Muscle layer of duodenum (tissue), 2 donors: Measurements from ENCODE around the gene MTHFD2.

Experiments used
- H3K27ac ChIP-seq: one replicate; pipeline ENCODE4 v1.7.0; 2013; ENCODE audit warnings: mild to moderate bottlenecking, low read length
- H3K27me3 ChIP-seq: one replicate; pipeline ENCODE4 v1.7.0; 2013; ENCODE audit warnings: low read depth, mild to moderate bottlenecking, control low read depth, low read length
- H3K36me3 ChIP-seq, 2 donors: one replicate each; pipeline ENCODE4 v1.7.0; 2013; ENCODE audit warnings: low read length in 2 of 2, control low read depth in 1 of 2, mild to moderate bottlenecking in 1 of 2; ENCODE audit not compliant: insufficient read depth in 2 of 2, control insufficient read depth in 1 of 2
- H3K4me1 ChIP-seq, 2 donors: one replicate each; pipeline ENCODE4 v1.7.0; 2013; ENCODE audit warnings: low read length in 2 of 2, mild to moderate bottlenecking in 2 of 2, control low read depth in 1 of 2, moderate library complexity in 1 of 2; ENCODE audit not compliant: insufficient read depth in 2 of 2, control insufficient read depth in 1 of 2
- H3K4me3 ChIP-seq, 2 donors: one replicate each; pipeline ENCODE4 v1.7.0; 2013; ENCODE audit warnings: low read length in 2 of 2, low read depth in 1 of 2, mild to moderate bottlenecking in 1 of 2
- H3K9me3 ChIP-seq, 2 donors: one replicate each; pipeline ENCODE4 v1.7.0; 2013; ENCODE audit warnings: low read length in 2 of 2, control low read depth in 1 of 2, mild to moderate bottlenecking in 1 of 2; ENCODE audit not compliant: control insufficient read depth in 1 of 2
- donor health status: healthy.

Gene MTHFD2

GRCh38 chr2:74198461-74199274, at the start of gene MTHFD2:
Gene MTHFD2, plus strand, starts transcription at chr2:74198615. Its CDS starts 27 bp downstream, at chr2:74198642.
- Histone ChIP-seq H3K9me3 (no peaks in the 10 kb centered on the region), H3K27ac (peak within 1 kb of the TSS; percentile 60), H3K36me3 (no peaks in the 10 kb centered on the region), H3K27me3 (no peaks in the 10 kb centered on the region), H3K4me3 (peak within 1 kb of the TSS; percentile 73 to 88), H3K4me1 (peaks cover 0 to 15% of the 10 kb centered on the region in 2 donors)

- Histone ChIP-seq H3K27ac (no peak overlapping the region), H3K36me3 (peaks cover 12 to 36% of the 10 kb centered on the region in 2 donors), H3K27me3 (no peaks in the 10 kb centered on the region), H3K4me1 (peaks cover 7 to 20% of the 10 kb centered on the region in 2 donors), H3K9me3 (no peaks in the 10 kb centered on the region), H3K4me3 (no peak overlapping the region)
These were observed 49.2 kb upstream of the MTHFD2 start for GRCh38 chr2:74149247-74149525.

DNA sequence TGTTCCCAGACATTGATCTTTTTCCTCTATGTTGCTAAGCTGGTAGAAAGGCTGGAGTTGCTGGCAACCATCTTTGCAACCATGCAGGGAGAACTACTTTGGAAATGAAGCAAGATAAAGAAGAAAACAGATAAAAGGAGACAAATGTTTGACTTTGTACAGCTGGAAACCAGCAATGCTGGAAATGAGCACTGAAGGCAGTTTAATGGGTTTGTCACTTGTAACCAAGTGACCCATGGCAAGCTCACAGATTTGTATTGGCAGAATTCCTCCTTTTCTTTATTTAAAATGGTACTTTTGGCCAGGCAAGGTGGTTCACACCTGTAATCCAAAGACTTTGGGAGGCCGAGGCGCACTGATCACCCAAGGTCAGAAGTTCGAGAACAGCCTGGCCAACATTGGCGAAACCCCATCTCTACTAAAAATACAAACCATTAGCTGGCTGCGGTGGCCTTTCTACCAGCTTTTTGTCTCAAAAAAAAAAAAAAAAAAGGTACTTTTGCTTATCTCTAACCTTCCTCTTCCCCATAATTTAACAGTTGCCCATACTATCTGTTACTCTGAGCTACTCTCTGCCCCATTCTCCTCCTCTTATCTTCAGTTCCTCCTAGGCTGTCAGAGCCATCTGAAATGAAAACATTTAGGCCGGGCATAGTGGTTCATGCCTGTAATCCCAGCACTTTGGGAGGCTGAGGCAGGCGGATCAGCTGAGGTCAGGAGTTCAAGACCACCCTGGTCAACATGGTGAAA, 48.7 kb upstream of the MTHFD2 start:
- no peak overlapping the region for H3K4me3 ChIP-seq
- H3K9me3 ChIP-seq, result no peaks in the 10 kb centered on the region
- no peaks in the 10 kb centered on the region for H3K27me3 ChIP-seq
- peaks cover 11 to 35% of the 10 kb centered on the region in 2 donors for H3K36me3 ChIP-seq
- H3K4me1 ChIP-seq, result peaks cover 7 to 20% of the 10 kb centered on the region in 2 donors
- no peak overlapping the region for H3K27ac ChIP-seq

DNA sequence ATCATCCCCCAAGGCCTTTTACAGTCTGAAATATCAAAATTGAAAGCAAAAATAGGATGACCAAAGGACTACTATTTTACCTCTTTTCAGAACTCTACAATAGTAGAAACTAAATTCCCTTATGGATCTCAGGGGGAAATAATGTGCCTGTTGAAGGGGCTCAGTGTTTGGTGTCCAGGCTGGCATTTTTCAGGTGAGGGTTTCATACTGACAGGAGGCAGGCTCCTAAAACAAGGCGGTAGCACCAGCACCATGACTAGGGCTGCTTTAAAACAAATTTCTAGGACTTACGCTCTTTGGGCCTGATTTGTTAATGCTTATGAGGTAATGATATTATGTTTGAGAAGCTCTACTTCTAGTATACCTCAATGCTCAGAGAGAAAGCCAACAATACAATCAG, 45.5 kb upstream of the MTHFD2 start:
- peaks cover 0 to 8% of the 10 kb centered on the region in 2 donors for H3K4me1 ChIP-seq
- no peaks in the 10 kb centered on the region for H3K27me3 ChIP-seq
- H3K9me3 ChIP-seq, result no peaks in the 10 kb centered on the region
- H3K4me3 ChIP-seq, result no peak overlapping the region
- no peak overlapping the region for H3K27ac ChIP-seq
- peaks cover 29 to 51% of the 10 kb centered on the region in 2 donors for H3K36me3 ChIP-seq

GRCh38 chr2:74155830-74156229, 42.6 kb upstream of the MTHFD2 start:
- no peak overlapping the region for H3K27ac ChIP-seq
- H3K4me1 ChIP-seq, result no peaks in the 10 kb centered on the region
- no peaks in the 10 kb centered on the region for H3K27me3 ChIP-seq
- no peak overlapping the region for H3K4me3 ChIP-seq
- H3K9me3 ChIP-seq, result no peaks in the 10 kb centered on the region
- peaks cover 39 to 75% of the 10 kb centered on the region in 2 donors for H3K36me3 ChIP-seq

- no peaks in the 10 kb centered on the region for H3K9me3 ChIP-seq
- no peak overlapping the region for H3K4me3 ChIP-seq
- peaks cover 43 to 83% of the 10 kb centered on the region in 2 donors for H3K36me3 ChIP-seq
- H3K27me3 ChIP-seq, result no peaks in the 10 kb centered on the region
- H3K4me1 ChIP-seq, result no peaks in the 10 kb centered on the region
- H3K27ac ChIP-seq, result no peak overlapping the region
These were observed 35.5 kb upstream of the MTHFD2 start for GRCh38 chr2:74162951-74163350.

DNA sequence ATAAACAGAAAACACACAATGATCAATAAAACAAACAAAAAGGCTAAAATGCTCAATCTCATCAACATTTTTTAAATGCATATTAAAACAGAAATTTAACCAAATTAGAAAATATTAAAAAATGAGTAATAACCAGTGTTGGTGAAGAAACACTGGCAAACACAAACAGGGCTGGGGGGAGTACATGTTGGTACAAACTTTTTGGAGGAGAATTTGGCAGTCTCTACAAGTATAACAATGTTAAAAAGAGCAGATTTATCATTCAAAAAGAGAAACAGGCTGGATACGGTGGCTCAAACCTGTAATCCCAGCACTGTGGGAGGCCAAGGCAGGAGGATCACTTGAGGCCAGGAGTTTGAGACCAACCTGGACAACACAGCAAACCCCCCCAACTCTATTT, 33.7 kb upstream of the MTHFD2 start:
- no peaks in the 10 kb centered on the region for H3K9me3 ChIP-seq

GRCh38 chr2:74168739-74169138, 29.7 kb upstream of the MTHFD2 start:
- Histone ChIP-seq H3K4me3 (no peak overlapping the region), H3K36me3 (peaks cover 46 to 66% of the 10 kb centered on the region in 2 donors), H3K4me1 (no peaks in the 10 kb centered on the region), H3K27me3 (no peaks in the 10 kb centered on the region), H3K27ac (no peak overlapping the region), H3K9me3 (no peaks in the 10 kb centered on the region)

More for the DNA sequence above, 33.7 kb upstream of the MTHFD2 start:
- H3K27ac ChIP-seq, result no peak overlapping the region
- H3K4me3 ChIP-seq, result no peak overlapping the region
- no peaks in the 10 kb centered on the region for H3K4me1 ChIP-seq
- no peaks in the 10 kb centered on the region for H3K27me3 ChIP-seq
- H3K36me3 ChIP-seq, result peaks cover 49 to 82% of the 10 kb centered on the region in 2 donors

GRCh38 chr2:74174909-74175308, 23.5 kb upstream of the MTHFD2 start:
- Histone ChIP-seq H3K27me3 (no peaks in the 10 kb centered on the region), H3K27ac (no peak overlapping the region), H3K4me1 (peaks cover 0 to 22% of the 10 kb centered on the region in 2 donors)

DNA sequence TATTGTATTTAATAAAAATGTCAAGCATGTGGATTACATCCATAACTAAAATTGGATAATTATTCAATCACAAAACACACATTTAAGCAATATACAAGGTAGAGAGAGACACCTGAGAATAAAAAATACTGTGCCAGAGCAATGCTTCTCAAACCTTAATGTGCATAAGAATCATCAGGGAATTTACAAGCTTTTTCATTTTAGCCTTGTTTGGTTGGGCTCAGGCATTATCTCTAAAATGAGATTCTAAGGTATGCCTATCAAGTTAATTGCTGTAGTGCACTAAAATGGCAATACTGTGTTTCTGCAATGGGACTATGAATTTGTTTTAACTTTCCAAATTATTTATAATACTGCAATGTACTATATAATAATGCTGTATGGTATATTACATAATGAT, 20.7 kb upstream of the MTHFD2 start:
- Histone ChIP-seq H3K4me3 (peak overlapping the region; percentile 72 to 89), H3K9me3 (no peaks in the 10 kb centered on the region), H3K4me1 (peaks cover 0 to 22% of the 10 kb centered on the region in 2 donors), H3K27me3 (no peaks in the 10 kb centered on the region), H3K36me3 (peaks cover 0 to 4% of the 10 kb centered on the region in 2 donors), H3K27ac (peak overlapping the region; percentile 73)

More at GRCh38 chr2:74174909-74175308, 23.5 kb upstream of the MTHFD2 start:
- Histone ChIP-seq H3K4me3 (no peak overlapping the region), H3K36me3 (peaks cover 7 to 17% of the 10 kb centered on the region in 2 donors), H3K9me3 (no peaks in the 10 kb centered on the region)

- Histone ChIP-seq H3K27ac (peak within 1 kb of the TSS; percentile 73), H3K36me3 (peaks cover 0 to 4% of the 10 kb centered on the region in 2 donors), H3K27me3 (no peaks in the 10 kb centered on the region), H3K4me1 (peaks cover 0 to 22% of the 10 kb centered on the region in 2 donors), H3K9me3 (no peaks in the 10 kb centered on the region), H3K4me3 (peak within 1 kb of the TSS; percentile 72 to 89)
These were observed 20.0 kb upstream of the MTHFD2 start, which contains the start of gene MOB1A for GRCh38 chr2:74178211-74179062. Gene MOB1A, minus strand, starts transcription at chr2:74178879. Its CDS starts 205 bp downstream, at chr2:74178674.
